C1 segment of cervical spinal cord (tissue), 14 donors: Measurements from ENCODE around the gene TMEM169.

Source experiments
- DNase-seq, 14 donors: peaks; one replicate each; lab custom pipeline; 2025; lab: John Stamatoyannopoulos, UW

Gene TMEM169

GRCh38 chr2:216081487-216082116 is at the start of gene TMEM169, which contains the start of gene PECR:
Gene TMEM169, plus strand, starts transcription at chr2:216081919. Its CDS starts 14,045 bp downstream, at chr2:216095964.
Gene PECR, minus strand, starts transcription at chr2:216081809. Its CDS starts 68 bp downstream, at chr2:216081741.
- DNase-seq, result peak; percentile 26 to 89 (median 76)

GRCh38 chr2:216031960-216032689 is 49.6 kb upstream of the TMEM169 start:
- DNase-seq, result no peak

- no peak for DNase-seq
These were observed 48.3 kb upstream of the TMEM169 start for GRCh38 chr2:216033403-216033802.

- peak in 11 of 14 donors; percentile 18 to 72 (median 33) for DNase-seq
These were observed 47.7 kb upstream of the TMEM169 start for GRCh38 chr2:216034065-216034464.

- DNase-seq, result no peak
These were observed 41.8 kb upstream of the TMEM169 start for GRCh38 chr2:216039918-216040317.

- no peak for DNase-seq
These were observed 40.3 kb upstream of the TMEM169 start for GRCh38 chr2:216041438-216041837.

- DNase-seq, result no peak
These were observed 37.8 kb upstream of the TMEM169 start for GRCh38 chr2:216043949-216044348.

- DNase-seq, result no peak
These were observed 36.7 kb upstream of the TMEM169 start for GRCh38 chr2:216044883-216045486.

- DNase-seq, result no peak
These were observed 34.3 kb upstream of the TMEM169 start for GRCh38 chr2:216047397-216047796.

- DNase-seq, result no peak
These were observed 32.3 kb upstream of the TMEM169 start for GRCh38 chr2:216049452-216049851.

GRCh38 chr2:216051350-216051749 is 30.4 kb upstream of the TMEM169 start:
- no peak for DNase-seq

- no peak for DNase-seq
These were observed 29.3 kb upstream of the TMEM169 start for GRCh38 chr2:216052420-216052819.

- DNase-seq, result no peak
These were observed 26.0 kb upstream of the TMEM169 start for GRCh38 chr2:216055680-216056079.

GRCh38 chr2:216056739-216057138 is 25.0 kb upstream of the TMEM169 start:
- no peak for DNase-seq

- DNase-seq, result peak in 4 of 14 donors; percentile 12 to 44 (median 14)
These were observed 24.0 kb upstream of the TMEM169 start for GRCh38 chr2:216057688-216058193.

GRCh38 chr2:216059233-216059834 is 22.4 kb upstream of the TMEM169 start:
- no peak for DNase-seq

- DNase-seq, result no peak
These were observed 17.6 kb upstream of the TMEM169 start for GRCh38 chr2:216064014-216064630.

GRCh38 chr2:216064665-216065064 is 17.1 kb upstream of the TMEM169 start:
- DNase-seq, result no peak

- no peak for DNase-seq
These were observed 15.5 kb upstream of the TMEM169 start for GRCh38 chr2:216066230-216066629.

- no peak for DNase-seq
These were observed 12.7 kb upstream of the TMEM169 start for GRCh38 chr2:216069028-216069427.

GRCh38 chr2:216070195-216070594 is 11.5 kb upstream of the TMEM169 start:
- DNase-seq, result no peak
